Measurements from ENCODE around the gene GPR146.

Gene GPR146

GRCh38 chr7:1103789-1104515, 59.6 kb downstream of the GPR146 start:
- DNase-seq (ENCODE audit: low read depth), result no peak
- H3K4me3 ChIP-seq (ENCODE audit: low read depth, low read length), result no peak overlapping the region
- TF ChIP-seq CTCF (IDR thresholded peaks at IDR 0.05; ENCODE audit: control insufficient read depth, extremely low read depth, insufficient read depth), result no peak

- no peak for DNase-seq (ENCODE audit: low read depth)
- no peak for TF ChIP-seq CTCF (IDR thresholded peaks at IDR 0.05; ENCODE audit: control insufficient read depth, extremely low read depth, insufficient read depth)
- H3K4me3 ChIP-seq (ENCODE audit: low read depth, low read length), result no peak overlapping the region
Measured at GRCh38 chr7:1104516-1105179, 60.3 kb downstream of the GPR146 start.

DNA sequence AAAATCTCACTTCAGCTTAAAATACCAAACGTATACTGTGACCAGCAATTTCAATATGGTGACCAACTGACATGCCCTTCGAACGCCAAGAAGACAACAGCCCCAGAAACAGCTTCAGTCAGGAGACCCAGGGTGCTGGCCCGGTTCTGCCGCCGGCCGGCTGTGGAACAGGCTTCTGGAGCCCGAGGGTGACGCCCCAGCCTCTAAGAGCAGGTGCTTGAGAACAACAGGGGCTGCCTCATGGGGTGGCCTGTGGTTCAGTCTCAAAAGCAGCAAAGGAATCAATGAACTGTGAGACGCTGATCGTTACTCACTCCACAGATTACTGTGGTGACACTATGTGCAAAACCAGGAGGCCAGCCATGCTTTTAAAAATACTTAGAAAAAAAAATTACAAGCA, 60.8 kb downstream of the GPR146 start:
- TF ChIP-seq CTCF (IDR thresholded peaks at IDR 0.05; ENCODE audit: control insufficient read depth, extremely low read depth, insufficient read depth), result no peak
- no peak for DNase-seq (ENCODE audit: low read depth)

GRCh38 chr7:1106063-1106792, 61.9 kb downstream of the GPR146 start:
- no peak for TF ChIP-seq CTCF (IDR thresholded peaks at IDR 0.05; ENCODE audit: control insufficient read depth, extremely low read depth, insufficient read depth)
- no peak overlapping the region for H3K4me3 ChIP-seq (ENCODE audit: low read depth, low read length)
- DNase-seq (ENCODE audit: low read depth), result no peak

More for the DNA sequence above, 60.8 kb downstream of the GPR146 start:
- H3K4me3 ChIP-seq (ENCODE audit: low read depth, low read length), result no peak overlapping the region

GRCh38 chr7:1106793-1107421, 62.6 kb downstream of the GPR146 start:
- DNase-seq (ENCODE audit: low read depth), result no peak
- TF ChIP-seq CTCF (IDR thresholded peaks at IDR 0.05; ENCODE audit: control insufficient read depth, extremely low read depth, insufficient read depth), result no peak
- H3K4me3 ChIP-seq (ENCODE audit: low read depth, low read length), result no peak overlapping the region

DNA sequence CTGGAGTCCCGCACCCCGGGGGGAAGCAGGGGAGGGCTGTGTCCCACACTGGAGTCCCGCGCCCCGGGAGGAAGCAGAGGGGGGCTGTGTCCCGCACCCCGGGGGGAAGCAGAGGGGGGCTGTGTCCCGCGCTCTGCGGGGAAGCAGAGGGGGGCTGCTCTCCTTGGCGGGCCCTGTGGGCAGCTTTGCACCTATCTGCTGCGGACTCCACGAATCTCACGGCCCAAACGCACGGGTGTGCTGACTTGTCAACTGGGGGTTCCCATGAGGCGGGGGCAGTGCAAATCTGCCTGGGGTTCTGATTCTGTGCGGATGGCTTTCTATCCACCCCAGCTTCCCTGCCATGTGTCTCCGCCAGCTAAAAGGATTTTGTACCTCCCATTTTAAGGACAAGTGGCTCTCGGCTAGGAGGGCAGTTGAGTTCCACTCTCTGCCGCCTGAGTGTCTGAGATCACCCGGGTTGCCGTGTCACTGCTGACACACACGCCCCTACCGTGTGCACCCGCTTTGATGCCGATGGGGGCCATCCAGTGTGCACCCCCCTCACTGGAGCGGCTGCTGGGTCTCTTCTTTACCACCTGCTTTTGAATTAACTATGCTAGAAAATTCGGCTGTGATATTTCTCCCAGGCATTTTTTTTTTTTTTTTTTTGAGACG, 64.0 kb downstream of the GPR146 start:
- DNase-seq (ENCODE audit: low read depth), result no peak
- TF ChIP-seq CTCF (IDR thresholded peaks at IDR 0.05; ENCODE audit: control insufficient read depth, extremely low read depth, insufficient read depth), result no peak
- H3K4me3 ChIP-seq (ENCODE audit: low read depth, low read length), result no peak overlapping the region
